SK-N-SH (cell line): ENCODE measurements around the gene TBCEL. TPM values are rescaled to one million over a fixed set of nuclear protein-coding genes. Genes with fewer than 3 reads are reported as not detected.

Source experiments
- CTCF ChIA-PET: fragments of 300-600, 350-600 bp; formaldehyde crosslinking; extraction: SDS; loops from one replicate; lab custom pipeline; 2021; lab: Yijun Ruan, JAX
- POLR2A ChIA-PET: fragments of 350-600 bp; sonication (Branson Sonifier 250); formaldehyde crosslinking; extraction: SDS; loops from one replicate; lab custom pipeline; 2020; ENCODE audit warnings: antibody characterized with exemption, inconsistent platforms; lab: Yijun Ruan, JAX
- DNase-seq: peaks from one replicate; pipeline ENCODE4 v3.0.0; 2012
- H2AFZ ChIP-seq: fragments of 200-600 bp; sonication (generic); 2 replicates; pipeline ENCODE4 v1.8.1; 2016; ENCODE audit warnings: antibody characterized with exemption, mild to moderate bottlenecking, low read depth
- H3F3A ChIP-seq: fragments of 200-600 bp; sonication (generic); replicated peaks from 2 replicates; pipeline ENCODE3; 2016; ENCODE audit warnings: antibody characterized with exemption, mild to moderate bottlenecking; ENCODE audit not compliant: insufficient read depth
- H3K27ac ChIP-seq, 2 experiments: fragments of 200-500 bp in 1 of 2; fragments of 200-600 bp in 1 of 2; sonication (Bioruptor generic) in 1 of 2; sonication (generic), shearing (Covaris generic) in 1 of 2; 2 replicates each; pipeline versions ENCODE4 v1.5.1 to v1.6.1; 2014 to 2016; ENCODE audit warnings: low read depth in 2 of 2, inconsistent platforms in 1 of 2, low read length in 1 of 2, mild to moderate bottlenecking in 1 of 2, mixed read lengths in 1 of 2
- H3K27me3 ChIP-seq: fragments of 200-600 bp; sonication (generic), shearing (Covaris generic); 2 replicates; pipeline ENCODE4 v1.6.1; 2016; ENCODE audit warnings: mixed run types; ENCODE audit not compliant: insufficient read depth
- H3K36me3 ChIP-seq, 2 experiments: fragments of 200-500 bp in 1 of 2; fragments of 200-600 bp in 1 of 2; sonication (Bioruptor generic) in 1 of 2; sonication (generic) in 1 of 2; replicated peaks in 1 of 2; 2 replicates each; pipeline versions ENCODE3 to v1.5.1; 2014 to 2016; ENCODE audit warnings: low read length in 1 of 2, mild to moderate bottlenecking in 1 of 2; ENCODE audit not compliant: insufficient read depth in 2 of 2, control insufficient read depth in 1 of 2
- H3K4me1 ChIP-seq, 2 experiments: fragments of 200-500 bp in 1 of 2; fragments of 200-600 bp in 1 of 2; sonication (Bioruptor generic) in 1 of 2; sonication (generic), shearing (Covaris generic) in 1 of 2; 2 replicates each; pipeline versions ENCODE4 v1.5.1 to v1.6.1; 2014 to 2016; ENCODE audit warnings: low read depth in 1 of 2, low read length in 1 of 2, mixed run types in 1 of 2; ENCODE audit not compliant: insufficient read depth in 2 of 2, control insufficient read depth in 1 of 2
- H3K4me2 ChIP-seq: fragments of 200-600 bp; sonication (generic), shearing (Covaris generic); 2 replicates; pipeline ENCODE4 v1.6.1; 2017; ENCODE audit warnings: mixed run types
- H3K4me3 ChIP-seq, 2 experiments: fragments of 200-500 bp in 1 of 2; fragments of 200-600 bp in 1 of 2; sonication (Bioruptor generic) in 1 of 2; sonication (generic), shearing (Covaris generic) in 1 of 2; 2 replicates each; pipeline versions ENCODE4 v1.5.1 to v1.8.1; 2014 to 2016; ENCODE audit warnings: low read depth in 2 of 2, inconsistent platforms in 1 of 2, low read length in 1 of 2, mild to moderate bottlenecking in 1 of 2, mixed read lengths in 1 of 2, moderate library complexity in 1 of 2
- H3K79me2 ChIP-seq: fragments of 200-600 bp; sonication (generic); 2 replicates; pipeline ENCODE4 v1.8.1; 2017; ENCODE audit warnings: mild to moderate bottlenecking; ENCODE audit not compliant: insufficient read depth
- H3K9ac ChIP-seq: fragments of 200-600 bp; sonication (generic); 2 replicates; pipeline ENCODE4 v1.6.1; 2017; ENCODE audit warnings: mixed run types
- H3K9me2 ChIP-seq: fragments of 200-600 bp; sonication (generic); 2 replicates; pipeline ENCODE4 v1.6.1; 2017; ENCODE audit warnings: mixed run types
- H3K9me3 ChIP-seq: fragments of 200-600 bp; sonication (generic); 2 replicates; pipeline ENCODE4 v1.6.1; 2017; ENCODE audit warnings: mixed run types, mild to moderate bottlenecking, moderate library complexity
- H4K20me1 ChIP-seq: fragments of 200-600 bp; sonication (generic); 2 replicates; pipeline ENCODE4 v1.6.1; 2017; ENCODE audit warnings: mild to moderate bottlenecking, mixed run types; ENCODE audit not compliant: insufficient read depth
- FOSL2 ChIP-seq: IDR thresholded peaks from 2 replicates; pipeline ENCODE4 v1.4.0; 2012; ENCODE audit warnings: low read depth, mild to moderate bottlenecking, moderate library complexity, borderline replicate concordance
- GABPA ChIP-seq: IDR thresholded peaks from 2 replicates; pipeline ENCODE4 v1.4.0; 2012; ENCODE audit warnings: low read depth, mild to moderate bottlenecking
- JUND ChIP-seq: IDR thresholded peaks from 2 replicates; pipeline ENCODE4 v1.4.0; 2012
- MXI1 ChIP-seq: IDR thresholded peaks from 2 replicates; pipeline ENCODE4 v1.6.1; 2012; ENCODE audit warnings: mild to moderate bottlenecking, low read depth, low read length, improper control_type of control experiment
- NFIC ChIP-seq: IDR thresholded peaks from 2 replicates; pipeline ENCODE4 v1.4.0; 2012; ENCODE audit warnings: borderline replicate concordance
- NRF1 ChIP-seq: IDR thresholded peaks from 2 replicates; pipeline ENCODE4 v1.6.1; 2012; ENCODE audit warnings: low read depth, mild to moderate bottlenecking, low read length
- RAD21 ChIP-seq: IDR thresholded peaks from 2 replicates; pipeline ENCODE4 v1.6.1; 2012; ENCODE audit warnings: mild to moderate bottlenecking, low read length
- RCOR1 ChIP-seq: fragments of 150-350 bp; IDR thresholded peaks from 2 replicates; pipeline ENCODE4 v1.6.1; 2017; ENCODE audit warnings: antibody characterized with exemption, low read length
- SIN3A ChIP-seq: IDR thresholded peaks from 2 replicates; pipeline ENCODE4 v1.6.1; 2012; ENCODE audit warnings: low read depth, mild to moderate bottlenecking, low read length, moderate library complexity, borderline replicate concordance
- TEAD4 ChIP-seq: IDR thresholded peaks from 2 replicates; pipeline ENCODE4 v1.4.0; 2012; ENCODE audit warnings: mild to moderate bottlenecking, borderline replicate concordance; ENCODE audit not compliant: insufficient read depth
- WGBS: methylation state at CpG from one replicate; pipeline ENCODE4 v1.1.6; 2017; ENCODE audit warnings: low lambda C conversion rate; 5-methylcytosine and 5-hydroxymethylcytosine counted together
- polyA plus RNA-seq, 3 experiments: library from polyadenylated mRNA; depleted of rRNA; stranded (reverse); fragments of >200 nt; gene quantifications; 2 replicates each; pipeline ENCODE4 v1.2.3, GENCODE V29; 2012
- TF ChIP-seq, protein P1 (sequence below): IDR thresholded peaks from 2 replicates; pipeline ENCODE4; 2012
- TF ChIP-seq, protein P2 (sequence below): fragments of 200-600 bp; sonication (generic); IDR thresholded peaks from 2 replicates; pipeline ENCODE4 v1.6.1; 2017; ENCODE audit warnings: antibody characterized with exemption, mild to moderate bottlenecking, moderate library complexity
- TF ChIP-seq, protein P3 (sequence below): IDR thresholded peaks from 2 replicates; pipeline ENCODE4 v1.4.0; 2012; ENCODE audit warnings: low read depth, borderline replicate concordance
- TF ChIP-seq, protein P4 (sequence below): fragments of 150-350 bp; IDR thresholded peaks from 2 replicates; pipeline ENCODE4 v1.6.1; 2017; ENCODE audit warnings: antibody characterized with exemption, low read length, low read depth, borderline replicate concordance
- TF ChIP-seq, protein P5 (sequence below): IDR thresholded peaks from 2 replicates; pipeline ENCODE4 v1.4.0; 2012; ENCODE audit warnings: low read depth, borderline replicate concordance

TBCEL gene
- polyA plus RNA-seq, 1 of the 3 experiments (the other 2 are of a cell fraction): 5.9 TPM

DNA sequence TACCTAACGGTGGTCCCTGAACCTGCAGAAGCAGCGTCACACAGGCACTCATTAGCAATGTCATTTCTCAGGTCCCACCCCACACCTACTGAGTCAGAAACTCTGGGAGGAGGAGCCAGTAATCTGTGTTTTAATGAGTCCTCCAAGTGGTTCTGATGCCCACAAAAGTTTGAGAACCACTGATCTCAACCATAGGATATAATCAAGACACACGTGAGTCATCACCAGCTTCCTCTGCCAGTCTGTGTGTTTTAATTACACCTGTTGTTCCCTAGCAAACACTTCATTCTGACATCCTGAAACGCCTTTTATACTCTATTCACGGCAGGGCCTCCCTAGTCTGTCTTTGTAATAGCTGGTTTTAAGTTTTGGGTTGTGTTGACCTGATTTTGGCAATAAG is 82.9 kb downstream of the TBCEL start:
- H4K20me1 ChIP-seq: no peaks in the 10 kb centered on the region
- no peak for TF ChIP-seq RCOR1
- TF ChIP-seq GABPA: no peak
- TF ChIP-seq SIN3A: no peak
- TF ChIP-seq RAD21: no peak
- no peak for TF ChIP-seq MXI1
- TF ChIP-seq, protein P1, sequence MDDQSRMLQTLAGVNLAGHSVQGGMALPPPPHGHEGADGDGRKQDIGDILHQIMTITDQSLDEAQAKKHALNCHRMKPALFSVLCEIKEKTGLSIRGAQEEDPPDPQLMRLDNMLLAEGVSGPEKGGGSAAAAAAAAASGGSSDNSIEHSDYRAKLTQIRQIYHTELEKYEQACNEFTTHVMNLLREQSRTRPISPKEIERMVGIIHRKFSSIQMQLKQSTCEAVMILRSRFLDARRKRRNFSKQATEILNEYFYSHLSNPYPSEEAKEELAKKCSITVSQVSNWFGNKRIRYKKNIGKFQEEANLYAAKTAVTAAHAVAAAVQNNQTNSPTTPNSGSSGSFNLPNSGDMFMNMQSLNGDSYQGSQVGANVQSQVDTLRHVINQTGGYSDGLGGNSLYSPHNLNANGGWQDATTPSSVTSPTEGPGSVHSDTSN: no peak
- TF ChIP-seq FOSL2: no peak
- no peak for TF ChIP-seq NFIC
- H2AFZ ChIP-seq: no peak overlapping the region
- H3F3A ChIP-seq: no peaks in the 10 kb centered on the region
- WGBS: 54% methylated on average over 5 of the region's 5 CpGs
- DNase-seq: no peak
- H3K9ac ChIP-seq: no peak overlapping the region
- no peaks in the 10 kb centered on the region for H3K9me3 ChIP-seq
- ChIA-PET CTCF (interaction anchor here (1.1 kb wide), 1 partner anchor 13 kb away, joined by 3 read pairs; no protein-coding TSS in a partner anchor), POLR2A (no interaction called here)
- H3K27ac ChIP-seq: no peak overlapping the region
- no peaks in the 10 kb centered on the region for H3K79me2 ChIP-seq
- no peaks in the 10 kb centered on the region for H3K36me3 ChIP-seq
- peaks cover 0 to 17% of the 10 kb centered on the region in 2 experiments; a peak in 2 of 4 replicates for H3K4me1 ChIP-seq
- no peaks in the 10 kb centered on the region for H3K27me3 ChIP-seq
- H3K4me3 ChIP-seq: no peak overlapping the region
- no peak overlapping the region for H3K4me2 ChIP-seq
- H3K9me2 ChIP-seq: no peaks in the 10 kb centered on the region

DNA sequence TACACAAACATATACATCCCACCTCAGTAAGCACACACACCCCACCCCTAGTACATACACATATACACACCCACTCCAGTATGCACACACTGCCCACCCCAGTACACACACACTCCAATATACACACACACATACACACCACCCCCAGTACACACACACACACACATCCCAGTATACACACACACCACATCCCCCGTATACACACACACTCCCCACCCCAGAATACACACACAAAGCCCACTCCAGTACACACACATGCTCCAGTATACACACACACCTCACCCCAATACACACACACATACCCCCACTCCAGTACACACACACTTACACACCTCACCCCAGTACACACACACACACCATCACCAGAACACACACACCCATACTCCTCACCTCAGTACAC is 84.5 kb downstream of the TBCEL start:
- Histone ChIP-seq H3K4me1 (peaks cover 0 to 17% of the 10 kb centered on the region in 2 experiments; a peak in 2 of 4 replicates), H4K20me1 (no peaks in the 10 kb centered on the region), H3K9me2 (no peaks in the 10 kb centered on the region), H3F3A (no peaks in the 10 kb centered on the region), H3K4me3 (no peak overlapping the region), H3K27ac (peak overlapping the region in 1 of 2 experiments; percentile 95; a peak in 1 of 4 replicates), H3K79me2 (no peaks in the 10 kb centered on the region), H3K4me2 (no peak overlapping the region), H3K9ac (no peak overlapping the region), H3K27me3 (no peaks in the 10 kb centered on the region), H3K9me3 (no peaks in the 10 kb centered on the region), H3K36me3 (no peaks in the 10 kb centered on the region), H2AFZ (no peak overlapping the region)
- WGBS: 0% methylated on average over 1 of the region's 1 CpG
- POLR2A ChIA-PET: no interaction called here
- CTCF ChIA-PET: no interaction called here
- no peak for DNase-seq
- TF ChIP-seq JUND (no peak), RCOR1 (no peak), NRF1 (no peak), RAD21 (no peak), NFIC (no peak), SIN3A (no peak), TEAD4 (no peak)
- TF ChIP-seq, protein P2, sequence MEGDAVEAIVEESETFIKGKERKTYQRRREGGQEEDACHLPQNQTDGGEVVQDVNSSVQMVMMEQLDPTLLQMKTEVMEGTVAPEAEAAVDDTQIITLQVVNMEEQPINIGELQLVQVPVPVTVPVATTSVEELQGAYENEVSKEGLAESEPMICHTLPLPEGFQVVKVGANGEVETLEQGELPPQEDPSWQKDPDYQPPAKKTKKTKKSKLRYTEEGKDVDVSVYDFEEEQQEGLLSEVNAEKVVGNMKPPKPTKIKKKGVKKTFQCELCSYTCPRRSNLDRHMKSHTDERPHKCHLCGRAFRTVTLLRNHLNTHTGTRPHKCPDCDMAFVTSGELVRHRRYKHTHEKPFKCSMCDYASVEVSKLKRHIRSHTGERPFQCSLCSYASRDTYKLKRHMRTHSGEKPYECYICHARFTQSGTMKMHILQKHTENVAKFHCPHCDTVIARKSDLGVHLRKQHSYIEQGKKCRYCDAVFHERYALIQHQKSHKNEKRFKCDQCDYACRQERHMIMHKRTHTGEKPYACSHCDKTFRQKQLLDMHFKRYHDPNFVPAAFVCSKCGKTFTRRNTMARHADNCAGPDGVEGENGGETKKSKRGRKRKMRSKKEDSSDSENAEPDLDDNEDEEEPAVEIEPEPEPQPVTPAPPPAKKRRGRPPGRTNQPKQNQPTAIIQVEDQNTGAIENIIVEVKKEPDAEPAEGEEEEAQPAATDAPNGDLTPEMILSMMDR: no peak
- TF ChIP-seq, protein P3, sequence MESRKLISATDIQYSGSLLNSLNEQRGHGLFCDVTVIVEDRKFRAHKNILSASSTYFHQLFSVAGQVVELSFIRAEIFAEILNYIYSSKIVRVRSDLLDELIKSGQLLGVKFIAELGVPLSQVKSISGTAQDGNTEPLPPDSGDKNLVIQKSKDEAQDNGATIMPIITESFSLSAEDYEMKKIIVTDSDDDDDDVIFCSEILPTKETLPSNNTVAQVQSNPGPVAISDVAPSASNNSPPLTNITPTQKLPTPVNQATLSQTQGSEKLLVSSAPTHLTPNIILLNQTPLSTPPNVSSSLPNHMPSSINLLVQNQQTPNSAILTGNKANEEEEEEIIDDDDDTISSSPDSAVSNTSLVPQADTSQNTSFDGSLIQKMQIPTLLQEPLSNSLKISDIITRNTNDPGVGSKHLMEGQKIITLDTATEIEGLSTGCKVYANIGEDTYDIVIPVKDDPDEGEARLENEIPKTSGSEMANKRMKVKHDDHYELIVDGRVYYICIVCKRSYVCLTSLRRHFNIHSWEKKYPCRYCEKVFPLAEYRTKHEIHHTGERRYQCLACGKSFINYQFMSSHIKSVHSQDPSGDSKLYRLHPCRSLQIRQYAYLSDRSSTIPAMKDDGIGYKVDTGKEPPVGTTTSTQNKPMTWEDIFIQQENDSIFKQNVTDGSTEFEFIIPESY: no peak
- TF ChIP-seq, protein P4, sequence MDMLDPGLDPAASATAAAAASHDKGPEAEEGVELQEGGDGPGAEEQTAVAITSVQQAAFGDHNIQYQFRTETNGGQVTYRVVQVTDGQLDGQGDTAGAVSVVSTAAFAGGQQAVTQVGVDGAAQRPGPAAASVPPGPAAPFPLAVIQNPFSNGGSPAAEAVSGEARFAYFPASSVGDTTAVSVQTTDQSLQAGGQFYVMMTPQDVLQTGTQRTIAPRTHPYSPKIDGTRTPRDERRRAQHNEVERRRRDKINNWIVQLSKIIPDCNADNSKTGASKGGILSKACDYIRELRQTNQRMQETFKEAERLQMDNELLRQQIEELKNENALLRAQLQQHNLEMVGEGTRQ: no peak
- TF ChIP-seq, protein P1: no peak
- TF ChIP-seq, protein P5, sequence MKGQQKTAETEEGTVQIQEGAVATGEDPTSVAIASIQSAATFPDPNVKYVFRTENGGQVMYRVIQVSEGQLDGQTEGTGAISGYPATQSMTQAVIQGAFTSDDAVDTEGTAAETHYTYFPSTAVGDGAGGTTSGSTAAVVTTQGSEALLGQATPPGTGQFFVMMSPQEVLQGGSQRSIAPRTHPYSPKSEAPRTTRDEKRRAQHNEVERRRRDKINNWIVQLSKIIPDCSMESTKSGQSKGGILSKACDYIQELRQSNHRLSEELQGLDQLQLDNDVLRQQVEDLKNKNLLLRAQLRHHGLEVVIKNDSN: no peak
